ENCODE data around the gene PRPF19.

PRPF19 gene

GRCh38 chr11:60905551-60906113, 753 bp downstream of the PRPF19 start:
- DNase-seq (ENCODE audit: low read depth, low spot score), result no peak

GRCh38 chr11:60905047-60905446, 1.3 kb downstream of the PRPF19 start:
- no peak for DNase-seq (ENCODE audit: low read depth, low spot score)

GRCh38 chr11:60902625-60903024, 3.8 kb downstream of the PRPF19 start:
- DNase-seq (ENCODE audit: low read depth, low spot score), result no peak

- DNase-seq (ENCODE audit: low read depth, low spot score), result no peak
Observed at GRCh38 chr11:60900673-60901404, 5.5 kb downstream of the PRPF19 start.

- DNase-seq (ENCODE audit: low read depth, low spot score), result no peak
Observed at GRCh38 chr11:60899977-60900376, 6.4 kb downstream of the PRPF19 start.

- DNase-seq (ENCODE audit: low read depth, low spot score), result no peak
Observed at GRCh38 chr11:60899046-60899936, 7.1 kb downstream of the PRPF19 start.

GRCh38 chr11:60897496-60897895, 8.9 kb downstream of the PRPF19 start:
- no peak for DNase-seq (ENCODE audit: low read depth, low spot score)

GRCh38 chr11:60895687-60896086, 10.7 kb downstream of the PRPF19 start:
- no peak for DNase-seq (ENCODE audit: low read depth, low spot score)

- DNase-seq (ENCODE audit: low read depth, low spot score), result no peak
Observed at GRCh38 chr11:60891103-60891741, 15.2 kb downstream of the PRPF19 start.

- no peak for DNase-seq (ENCODE audit: low read depth, low spot score)
Observed at GRCh38 chr11:60890696-60891095, 15.7 kb downstream of the PRPF19 start.

GRCh38 chr11:60889869-60890311, 16.5 kb downstream of the PRPF19 start:
- no peak for DNase-seq (ENCODE audit: low read depth, low spot score)

- no peak for DNase-seq (ENCODE audit: low read depth, low spot score)
Observed at GRCh38 chr11:60887556-60887955, 18.8 kb downstream of the PRPF19 start.

GRCh38 chr11:60880643-60881282, 25.6 kb downstream of the PRPF19 start:
- DNase-seq (ENCODE audit: low read depth, low spot score), result no peak

GRCh38 chr11:60879971-60880588, 26.3 kb downstream of the PRPF19 start:
- DNase-seq (ENCODE audit: low read depth, low spot score), result no peak

GRCh38 chr11:60879104-60879503, 27.3 kb downstream of the PRPF19 start:
- no peak for DNase-seq (ENCODE audit: low read depth, low spot score)

- DNase-seq (ENCODE audit: low read depth, low spot score), result no peak
Observed at GRCh38 chr11:60878245-60879101, 27.9 kb downstream of the PRPF19 start.

- no peak for DNase-seq (ENCODE audit: low read depth, low spot score)
Observed at GRCh38 chr11:60876168-60876485, 30.3 kb downstream of the PRPF19 start.

- DNase-seq (ENCODE audit: low read depth, low spot score), result no peak
Observed at GRCh38 chr11:60875366-60876167, 30.8 kb downstream of the PRPF19 start.

Measured in activated CD4-positive, CD25-positive, alpha-beta regulatory T cell treated with anti-CD3 and anti-CD28 coated beads, Interleukin-2, amount 50 U/mL, for 16 hours (primary cell).